NCI-H510A treated with DMSO at 0.1 percent for 48 hours (cell line): Measurements from ENCODE around the gene A4GALT.
"Not testable (repeated sequence)": the region's sequence is repeated elsewhere in the genome, so short reads cannot be mapped to it uniquely, and the experiment has no call there.

Experiments
- DNase-seq: peaks from one replicate; lab custom pipeline; 2025; lab: John Stamatoyannopoulos, UW

The A4GALT gene

DNA sequence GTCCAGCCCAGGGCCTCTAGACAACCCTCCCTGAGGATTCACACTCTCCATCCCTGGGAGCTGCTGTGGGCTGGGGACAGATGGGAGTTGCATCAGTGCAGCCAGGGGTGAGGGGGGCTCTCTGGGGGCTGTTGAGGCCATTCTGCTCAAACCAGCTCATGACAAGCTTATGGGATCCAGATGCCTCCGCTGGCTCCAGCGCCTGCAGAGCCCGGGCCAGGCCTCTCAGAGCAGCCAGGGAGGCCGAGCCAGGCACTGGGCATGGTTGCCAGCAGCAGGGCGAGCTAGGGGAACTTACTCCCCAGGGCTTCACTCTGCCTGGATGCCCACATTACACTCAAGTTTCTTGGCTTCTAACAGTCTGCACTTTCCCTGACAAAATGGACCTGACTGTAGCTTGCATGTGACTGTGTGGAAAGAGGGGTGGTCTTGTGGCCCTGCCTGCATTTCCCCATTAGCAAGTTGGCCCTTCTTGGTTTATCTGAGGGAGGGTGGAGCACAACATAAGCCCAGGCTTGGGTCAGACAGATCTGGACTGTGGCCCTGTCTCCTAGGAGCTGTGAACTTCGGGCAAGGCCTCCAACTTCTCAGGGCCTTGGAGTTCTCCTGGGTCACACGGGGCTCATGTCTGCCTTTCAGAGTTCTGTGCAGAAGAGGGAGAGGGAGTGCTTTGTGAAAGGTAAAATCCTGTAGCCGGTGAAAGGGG, 36.9 kb downstream of the A4GALT start:
- no peak for DNase-seq

DNA sequence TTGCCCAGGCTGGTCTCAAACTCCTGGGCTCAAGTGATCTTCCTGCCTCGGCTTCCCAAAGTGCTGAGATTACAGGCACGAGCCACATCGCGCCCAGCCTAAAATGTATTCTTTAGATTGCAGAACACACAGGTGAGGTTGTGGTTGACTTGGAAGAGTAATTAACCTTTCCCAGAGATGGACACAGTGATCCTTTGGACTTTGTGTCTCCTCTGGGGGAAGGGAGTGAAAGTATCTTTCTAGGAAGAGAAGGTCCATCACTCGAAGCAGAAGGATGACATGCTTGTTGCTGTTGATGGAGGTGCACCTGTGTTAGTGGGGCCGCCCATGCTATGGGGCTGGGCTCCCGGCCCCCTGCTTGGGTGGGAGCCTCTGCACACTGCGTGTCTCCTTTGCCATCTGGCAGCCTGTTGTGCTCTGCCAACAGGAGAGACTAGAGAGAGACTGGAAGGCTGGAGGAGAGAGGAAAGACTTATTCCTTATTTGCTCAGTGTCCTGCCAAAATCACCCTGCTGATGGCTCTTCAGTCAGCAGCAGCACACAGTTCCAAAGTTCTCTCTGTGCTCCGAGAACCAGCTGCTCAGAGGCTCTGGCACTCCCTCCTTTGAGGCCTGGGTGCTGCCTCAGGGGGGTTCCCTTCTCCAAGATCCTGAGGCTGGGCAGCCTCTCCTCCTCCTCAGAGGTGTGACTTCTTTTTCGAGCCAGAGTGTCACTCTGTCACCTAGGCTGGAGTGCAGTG, 38.4 kb downstream of the A4GALT start:
- no peak for DNase-seq

DNA sequence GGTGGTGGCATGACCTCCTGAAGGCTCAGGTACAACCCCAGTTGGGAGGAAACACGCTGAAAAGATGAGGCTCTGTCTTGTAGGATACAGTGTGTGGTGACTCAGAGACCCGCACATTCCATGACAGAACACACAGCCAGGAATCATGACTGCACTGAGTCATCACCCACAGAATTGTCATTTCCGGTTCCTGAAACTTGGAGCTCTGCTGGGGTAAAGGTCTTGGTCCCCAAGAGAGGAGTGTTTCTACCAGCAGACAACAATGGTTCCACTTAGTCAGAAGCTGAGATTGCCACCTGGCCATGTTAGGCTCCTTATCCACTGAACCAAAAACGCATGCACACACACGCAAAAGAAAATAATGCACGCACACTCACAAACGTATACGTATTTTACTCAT, 40.0 kb downstream of the A4GALT start:
- no peak for DNase-seq

GRCh38 chr22:42679691-42680090, 41.0 kb downstream of the A4GALT start:
- no peak for DNase-seq

GRCh38 chr22:42678894-42679293, 41.8 kb downstream of the A4GALT start:
- no peak for DNase-seq

DNA sequence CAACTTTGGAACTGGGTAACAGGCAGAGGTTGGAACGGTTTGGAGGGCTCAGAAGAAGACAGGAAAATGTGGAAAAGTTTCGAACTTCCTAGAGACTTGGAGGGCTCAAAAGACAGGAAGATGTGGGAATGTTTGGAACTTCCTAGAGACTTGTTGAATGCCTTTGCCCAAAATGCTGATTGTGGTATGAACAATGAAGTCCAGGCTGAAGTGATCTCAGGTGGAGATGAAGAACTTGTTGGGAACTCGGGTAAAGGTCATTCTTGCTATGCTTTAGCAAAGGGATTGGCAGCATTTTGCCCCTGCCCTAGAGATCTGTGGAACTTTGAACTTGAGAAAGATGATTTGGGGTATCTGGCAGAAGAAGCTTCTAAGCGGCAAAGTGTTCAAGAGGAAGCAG, 42.7 kb downstream of the A4GALT start:
- DNase-seq, result not testable (repeated sequence)

DNA sequence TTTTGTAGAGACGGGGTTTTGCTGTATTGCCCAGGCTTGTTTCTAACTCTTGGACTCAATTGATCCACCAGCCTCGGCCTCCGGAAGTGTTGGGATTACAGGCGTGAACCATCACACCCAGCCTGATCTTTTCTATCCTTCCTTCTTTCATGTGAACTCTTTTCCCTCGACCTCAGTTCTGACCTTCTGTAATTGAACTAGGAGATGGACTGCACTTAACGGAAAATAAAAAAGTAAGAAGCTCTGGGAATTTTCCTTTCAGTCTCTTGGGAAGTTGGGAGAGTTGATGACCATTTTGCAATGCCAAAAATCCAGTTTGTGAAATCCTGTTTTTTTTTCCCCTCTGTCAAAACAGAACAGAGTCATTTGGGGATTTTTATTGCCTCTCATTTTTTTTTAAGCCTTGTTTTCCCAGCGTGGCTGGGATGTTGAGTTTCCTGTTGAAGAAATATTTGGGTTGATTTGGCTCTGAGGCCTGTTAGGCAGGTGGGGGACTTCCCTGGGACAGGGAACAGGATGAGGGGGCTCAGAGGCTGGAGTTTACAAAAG, 44.5 kb downstream of the A4GALT start:
- DNase-seq, result no peak

DNA sequence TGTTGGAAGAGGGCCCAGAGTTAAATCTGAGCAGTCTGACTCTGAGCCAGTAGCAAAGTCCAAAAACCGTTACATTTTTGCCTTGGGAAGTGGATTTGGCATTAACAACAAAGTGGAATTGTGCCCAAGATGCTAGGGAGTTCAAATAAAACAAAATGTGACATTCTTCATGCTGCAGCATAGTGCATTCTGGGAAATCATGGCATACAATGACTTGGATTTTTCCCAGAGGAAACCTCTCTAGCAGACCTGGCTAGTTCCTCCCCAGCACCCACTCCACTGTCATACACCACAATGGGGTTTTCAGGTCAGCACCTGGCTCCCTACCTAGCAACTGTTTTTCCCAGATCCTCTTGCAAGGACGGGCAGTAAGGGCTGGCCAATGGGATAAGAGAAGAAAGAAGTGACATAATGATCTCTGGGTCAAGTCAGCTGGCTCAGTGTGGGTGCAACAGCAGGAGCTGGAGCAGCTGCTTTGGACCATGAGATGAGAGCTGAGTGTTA, 46.7 kb downstream of the A4GALT start:
- DNase-seq, result peak; percentile 50

DNA sequence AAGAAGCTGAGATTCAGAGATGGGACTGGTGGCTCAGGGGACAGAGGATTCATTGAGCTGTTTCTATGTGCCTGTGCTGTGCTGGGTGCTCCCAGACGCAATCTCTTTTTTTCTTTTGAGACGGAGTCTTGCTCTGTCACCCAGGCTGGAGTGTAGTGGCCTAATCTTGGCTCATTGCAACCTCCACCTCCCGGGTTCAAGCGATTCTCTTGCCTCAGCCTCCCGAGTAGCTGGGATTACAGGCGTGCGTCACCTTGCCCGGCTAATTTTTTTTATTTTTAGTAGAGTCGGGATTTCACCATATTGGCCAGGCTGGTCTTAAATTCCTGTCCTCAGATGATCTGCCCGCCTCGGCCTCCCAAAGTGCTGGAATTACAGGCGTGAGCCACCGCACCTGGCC, 47.6 kb downstream of the A4GALT start:
- not testable (repeated sequence) for DNase-seq

DNA sequence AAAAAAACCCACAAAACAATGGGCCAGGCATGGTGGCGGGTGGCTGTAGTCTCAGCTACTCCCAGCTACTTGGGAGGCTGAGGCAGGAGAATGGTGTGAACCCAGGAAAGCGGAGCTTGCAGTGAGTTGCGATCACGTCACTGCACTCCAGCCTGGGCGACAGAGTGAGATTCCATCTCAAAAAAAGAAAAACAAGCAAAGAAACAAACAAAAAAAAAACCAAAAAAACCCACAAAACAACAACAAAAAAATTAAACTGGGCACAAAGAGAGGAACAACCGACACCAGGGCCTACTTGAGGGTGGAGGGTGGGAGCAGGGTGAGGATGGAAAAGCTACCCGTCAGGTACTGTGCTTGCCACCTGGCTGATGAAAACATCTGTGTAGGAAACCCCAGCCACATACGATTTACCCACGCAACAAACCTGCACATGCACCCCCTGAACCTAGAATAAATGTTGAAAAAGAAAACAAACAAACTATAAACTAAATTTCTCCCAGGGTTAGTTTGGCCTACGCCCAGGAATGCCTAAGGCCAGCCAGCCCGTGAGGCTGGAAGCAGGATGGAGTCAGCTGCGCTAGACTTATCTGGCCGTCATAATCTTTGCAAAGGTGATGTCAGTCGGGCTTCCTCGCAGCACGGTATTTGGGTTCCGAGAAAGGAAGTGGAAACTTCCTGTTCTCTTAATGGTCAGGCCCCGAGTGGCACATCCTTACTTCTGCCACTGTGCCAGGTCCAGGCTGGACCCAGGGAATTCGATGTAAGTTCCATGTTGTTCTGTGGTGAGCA, 49.6 kb downstream of the A4GALT start:
- no peak for DNase-seq

DNA sequence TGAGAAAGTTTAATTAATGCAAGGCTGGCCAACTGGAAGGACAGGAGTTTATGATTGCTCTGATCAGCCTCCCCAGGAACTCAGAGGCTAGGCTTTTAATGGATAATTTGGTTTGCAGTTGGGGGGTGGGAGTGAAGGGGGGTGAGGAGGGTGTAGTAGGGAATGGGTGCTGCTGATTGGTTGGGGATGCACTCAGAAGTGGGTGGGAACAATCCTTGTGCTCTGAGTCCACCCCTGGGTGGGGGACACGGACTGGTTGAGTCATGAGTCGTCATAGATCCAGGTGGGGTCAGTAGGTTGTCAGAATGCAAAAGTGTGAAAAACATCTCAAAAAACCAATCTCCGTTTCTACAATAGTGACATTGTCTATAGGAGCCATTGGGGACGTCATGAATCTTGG, 50.6 kb downstream of the A4GALT start:
- no peak for DNase-seq

DNA sequence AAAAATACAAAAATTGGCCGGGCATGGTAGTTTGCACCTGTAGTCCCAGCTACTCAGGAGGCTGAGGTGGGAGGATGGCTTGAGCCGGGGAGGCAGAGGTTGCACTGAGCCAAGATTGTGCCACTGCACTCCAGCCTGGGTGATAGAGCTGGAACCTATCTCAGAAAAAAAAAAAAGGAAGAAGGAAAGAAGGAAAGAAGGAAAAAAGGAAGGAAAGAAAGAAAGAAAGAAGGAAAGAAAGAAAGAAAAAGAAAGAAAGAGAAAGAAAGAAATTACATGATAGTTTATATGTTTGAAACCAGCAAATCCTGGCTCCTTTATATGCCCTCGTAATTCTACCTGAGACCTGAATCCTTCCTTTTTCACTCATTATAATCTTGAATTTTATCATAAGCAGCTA, 54.3 kb downstream of the A4GALT start:
- not testable (repeated sequence) for DNase-seq

DNA sequence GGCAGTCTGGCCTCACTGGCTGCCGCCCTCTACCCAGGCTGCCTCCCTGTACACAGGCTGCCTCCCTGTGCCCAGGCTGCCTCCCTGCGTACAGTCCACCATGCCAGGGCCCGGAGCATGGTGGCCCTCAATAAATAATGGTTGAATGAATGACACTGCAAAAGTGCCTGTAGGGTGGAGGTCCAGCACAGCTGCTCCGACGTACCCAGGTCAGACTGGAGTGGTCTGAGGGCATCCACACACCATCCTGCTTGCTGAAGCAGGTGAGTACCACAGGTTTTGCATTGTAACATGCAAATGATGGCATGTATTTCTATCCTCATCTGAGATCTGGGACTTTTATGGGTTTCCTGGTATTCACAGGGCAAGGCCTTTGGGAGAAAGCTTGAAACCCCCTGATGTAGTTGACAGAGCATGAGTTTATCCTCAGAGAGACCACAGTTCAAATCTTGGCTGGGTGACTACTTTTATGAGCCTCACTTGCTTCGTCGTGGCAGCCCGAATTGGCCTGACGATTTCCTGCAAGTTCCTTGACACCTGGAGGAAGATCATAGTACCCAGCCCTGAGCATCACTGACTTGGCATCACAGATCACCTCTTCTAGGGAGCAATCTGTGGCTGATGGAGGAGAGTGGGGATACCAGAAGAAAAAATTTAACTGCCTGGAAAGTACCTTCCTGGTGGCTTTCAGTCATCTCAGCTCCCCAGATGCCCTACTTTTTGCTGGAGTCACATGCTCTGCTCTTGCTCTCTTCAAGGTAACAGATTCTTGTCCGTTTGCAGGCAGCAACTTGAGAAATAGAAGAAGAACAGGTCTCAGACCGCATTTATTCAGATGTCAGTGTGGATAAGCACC, 55.5 kb downstream of the A4GALT start:
- no peak for DNase-seq

DNA sequence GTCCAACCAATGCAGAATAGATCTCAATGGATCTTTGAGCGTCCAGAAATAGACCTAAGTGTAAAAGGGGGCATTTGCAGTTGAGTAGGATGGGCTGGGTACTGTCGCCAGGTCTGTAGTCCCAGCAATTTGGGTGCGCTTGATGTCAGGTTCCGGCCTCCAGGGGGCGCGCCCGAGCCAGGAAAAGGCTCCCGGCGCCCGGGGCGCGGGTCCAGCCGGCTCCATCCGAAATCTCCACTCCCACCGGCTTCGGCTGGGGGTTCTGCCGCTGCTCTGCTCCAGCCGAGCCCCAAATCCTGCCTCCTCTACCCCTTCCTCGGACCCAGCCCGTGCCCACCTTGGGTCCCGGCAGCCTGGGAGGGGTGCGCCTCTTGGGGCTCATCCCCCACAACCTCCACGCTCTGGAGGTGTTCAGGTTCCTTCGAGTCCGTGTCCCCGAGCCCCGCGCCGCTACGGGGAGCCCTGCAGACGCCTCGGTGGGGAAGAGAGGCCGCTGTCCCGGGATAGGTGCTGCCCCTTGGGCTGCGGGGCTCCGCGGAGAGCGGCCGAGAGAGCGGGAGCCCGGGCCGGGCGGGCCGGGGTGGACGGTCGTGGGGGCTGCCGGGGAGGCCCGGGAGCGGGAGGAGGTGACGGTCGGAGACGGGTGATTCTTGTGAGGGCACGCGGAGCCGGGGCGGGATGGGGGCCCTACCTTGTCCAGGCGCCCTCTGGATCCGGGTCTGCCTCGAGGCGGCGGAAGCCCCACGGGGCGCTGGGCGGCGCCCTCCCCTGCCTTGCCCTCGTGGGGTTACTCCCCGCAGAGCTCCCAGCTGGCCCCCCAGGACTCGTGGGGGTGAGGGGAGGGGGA, 58.5 kb downstream of the A4GALT start:
- peak; percentile 42 for DNase-seq

GRCh38 chr22:42656578-42656977, 64.1 kb downstream of the A4GALT start:
- DNase-seq, result no peak

GRCh38 chr22:42655693-42656092, 65.0 kb downstream of the A4GALT start:
- peak; percentile 69 for DNase-seq

GRCh38 chr22:42654436-42655073, 66.1 kb downstream of the A4GALT start:
- DNase-seq, result no peak

- DNase-seq, result no peak
These were observed 66.7 kb downstream of the A4GALT start for GRCh38 chr22:42653999-42654398.

- DNase-seq, result no peak
These were observed 69.5 kb downstream of the A4GALT start for GRCh38 chr22:42651134-42651533.
